Activated naive CD4-positive, alpha-beta T cell treated with anti-CD3 and anti-CD28 coated beads for 36 hours (primary cell): Measurements from ENCODE around the gene TRRAP. TPM values are rescaled to one million over a fixed set of nuclear protein-coding genes. Genes with fewer than 3 reads are reported as not detected.

Experiments used
- CTCF ChIA-PET: fragments of 350-600 bp; sonication (Branson Sonifier 250); formaldehyde crosslinking; loops from one replicate; lab custom pipeline; 2021; ENCODE audit warnings: antibody characterized with exemption; lab: Charles Lee
- DNase-seq: peaks from one replicate; pipeline ENCODE4 v3.0.0-alpha.2; 2020
- H3K27ac Mint-ChIP-seq: one replicate; pipeline ENCODE4 v1.8.0; 2021; ENCODE audit warnings: mild to moderate bottlenecking, mixed read lengths
- H3K27me3 Mint-ChIP-seq: one replicate; pipeline ENCODE4 v1.8.0; 2021; ENCODE audit warnings: low read depth, mixed read lengths
- H3K36me3 Mint-ChIP-seq: one replicate; pipeline ENCODE4 v1.8.0; 2021; ENCODE audit warnings: low read depth, mixed read lengths
- H3K4me1 Mint-ChIP-seq: one replicate; pipeline ENCODE4 v1.8.0; 2021; ENCODE audit warnings: low read depth, mixed read lengths
- H3K4me3 Mint-ChIP-seq: one replicate; pipeline ENCODE4 v1.8.0; 2021; ENCODE audit warnings: mild to moderate bottlenecking, moderate library complexity, mixed read lengths
- H3K9me3 Mint-ChIP-seq: one replicate; pipeline ENCODE4 v1.8.0; 2021; ENCODE audit warnings: mixed read lengths
- intact Hi-C: fragments of 100-400 bp; cut with micrococcal nuclease; formaldehyde crosslinking; loops from one replicate; pipeline ENCODE4 v1.15.1; 2023
- total RNA-seq, 2 experiments: library from RNA; stranded (reverse); gene quantifications; one replicate each; pipeline ENCODE4 v1.2.3, GENCODE V29; 2021

The TRRAP gene
- total RNA-seq, 2 experiments from 2014 or later = 33.5 to 37.4 TPM

- intact Hi-C loops = no loop called here
- Mint-ChIP-seq H3K27me3 (no peaks in the 10 kb centered on the region), H3K4me3 (no peak overlapping the region), H3K4me1 (no peaks in the 10 kb centered on the region), H3K27ac (no peak overlapping the region), H3K36me3 (peaks cover 40% of the 10 kb centered on the region), H3K9me3 (no peaks in the 10 kb centered on the region)
- CTCF ChIA-PET = interaction anchor here (0.6 to 1.6 kb wide), 2 partner anchors 35 to 164 kb away, joined by 3 to 5 read pairs; no protein-coding TSS in a partner anchor
- no peak for DNase-seq
Measured at GRCh38 chr7:99005776-99006175, 127.4 kb downstream of the TRRAP start.

- CTCF ChIA-PET = interaction anchor here (1.6 kb wide), 1 partner anchor 34 kb away, joined by 5 read pairs; no protein-coding TSS in a partner anchor
- DNase-seq = no peak
- no peaks in the 10 kb centered on the region for H3K9me3 Mint-ChIP-seq
- no peaks in the 10 kb centered on the region for H3K27me3 Mint-ChIP-seq
- peaks cover 43% of the 10 kb centered on the region for H3K36me3 Mint-ChIP-seq
- intact Hi-C loops = no loop called here
- no peaks in the 10 kb centered on the region for H3K4me1 Mint-ChIP-seq
- H3K4me3 Mint-ChIP-seq = no peak overlapping the region
- no peak overlapping the region for H3K27ac Mint-ChIP-seq
Measured at GRCh38 chr7:99006739-99007424, 128.6 kb downstream of the TRRAP start.

- CTCF ChIA-PET = no interaction called here
- no peak overlapping the region for H3K27ac Mint-ChIP-seq
- no peak overlapping the region for H3K4me3 Mint-ChIP-seq
- DNase-seq = no peak
- H3K4me1 Mint-ChIP-seq = no peaks in the 10 kb centered on the region
- H3K9me3 Mint-ChIP-seq = no peaks in the 10 kb centered on the region
- intact Hi-C loops = no loop called here
- H3K36me3 Mint-ChIP-seq = peaks cover 49% of the 10 kb centered on the region
- no peaks in the 10 kb centered on the region for H3K27me3 Mint-ChIP-seq
Measured at GRCh38 chr7:99008181-99008631, 129.9 kb downstream of the TRRAP start.

GRCh38 chr7:99008921-99009530 lies 130.7 kb downstream of the TRRAP start:
- Mint-ChIP-seq H3K4me3 (no peak overlapping the region), H3K9me3 (no peaks in the 10 kb centered on the region), H3K4me1 (no peaks in the 10 kb centered on the region), H3K36me3 (peaks cover 54% of the 10 kb centered on the region), H3K27me3 (no peaks in the 10 kb centered on the region), H3K27ac (no peak overlapping the region)
- DNase-seq = no peak
- intact Hi-C loops = no loop called here
- CTCF ChIA-PET = no interaction called here

GRCh38 chr7:99010281-99010680 lies 131.9 kb downstream of the TRRAP start:
- Mint-ChIP-seq H3K4me1 (no peaks in the 10 kb centered on the region), H3K9me3 (no peaks in the 10 kb centered on the region), H3K36me3 (peaks cover 59% of the 10 kb centered on the region), H3K4me3 (no peak overlapping the region), H3K27ac (no peak overlapping the region), H3K27me3 (no peaks in the 10 kb centered on the region)
- intact Hi-C loops = no loop called here
- CTCF ChIA-PET = no interaction called here
- DNase-seq = no peak

GRCh38 chr7:99011341-99011705 lies 133.0 kb downstream of the TRRAP start:
- intact Hi-C loops = no loop called here
- Mint-ChIP-seq H3K4me3 (no peak overlapping the region), H3K36me3 (peaks cover 61% of the 10 kb centered on the region), H3K27me3 (no peaks in the 10 kb centered on the region), H3K4me1 (peaks cover 1% of the 10 kb centered on the region), H3K9me3 (no peaks in the 10 kb centered on the region), H3K27ac (no peak overlapping the region)
- CTCF ChIA-PET = no interaction called here
- DNase-seq = no peak

- no peak overlapping the region for H3K4me3 Mint-ChIP-seq
- H3K27ac Mint-ChIP-seq = no peak overlapping the region
- no peaks in the 10 kb centered on the region for H3K9me3 Mint-ChIP-seq
- no peaks in the 10 kb centered on the region for H3K27me3 Mint-ChIP-seq
- no peak for DNase-seq
- CTCF ChIA-PET = no interaction called here
- intact Hi-C loops = no loop called here
- peaks cover 4% of the 10 kb centered on the region for H3K4me1 Mint-ChIP-seq
- peaks cover 62% of the 10 kb centered on the region for H3K36me3 Mint-ChIP-seq
Measured at GRCh38 chr7:99011706-99012404, 133.5 kb downstream of the TRRAP start.

- DNase-seq = no peak
- no peak overlapping the region for H3K4me3 Mint-ChIP-seq
- no peaks in the 10 kb centered on the region for H3K9me3 Mint-ChIP-seq
- intact Hi-C loops = no loop called here
- H3K4me1 Mint-ChIP-seq = peaks cover 5% of the 10 kb centered on the region
- no peaks in the 10 kb centered on the region for H3K27me3 Mint-ChIP-seq
- H3K27ac Mint-ChIP-seq = no peak overlapping the region
- CTCF ChIA-PET = interaction anchor here (0.5 kb wide), 1 partner anchor 9 kb away, joined by 3 read pairs; no protein-coding TSS in a partner anchor
- peaks cover 60% of the 10 kb centered on the region for H3K36me3 Mint-ChIP-seq
Measured at GRCh38 chr7:99012722-99013121, 134.4 kb downstream of the TRRAP start.

- H3K36me3 Mint-ChIP-seq = peaks cover 60% of the 10 kb centered on the region
- H3K27ac Mint-ChIP-seq = no peak overlapping the region
- H3K27me3 Mint-ChIP-seq = no peaks in the 10 kb centered on the region
Measured at GRCh38 chr7:99013266-99014112, 135.2 kb downstream of the TRRAP start.

GRCh38 chr7:99014113-99014985 lies 136.0 kb downstream of the TRRAP start:
- Mint-ChIP-seq H3K4me3 (no peak overlapping the region), H3K27me3 (no peaks in the 10 kb centered on the region), H3K9me3 (no peaks in the 10 kb centered on the region), H3K27ac (no peak overlapping the region), H3K36me3 (peaks cover 63% of the 10 kb centered on the region), H3K4me1 (peaks cover 7% of the 10 kb centered on the region)
- intact Hi-C loops = no loop called here
- no peak for DNase-seq
- CTCF ChIA-PET = no interaction called here

More at GRCh38 chr7:99013266-99014112, 135.2 kb downstream of the TRRAP start:
- Mint-ChIP-seq H3K4me3 (no peak overlapping the region), H3K4me1 (peaks cover 7% of the 10 kb centered on the region), H3K9me3 (no peaks in the 10 kb centered on the region)
- CTCF ChIA-PET = no interaction called here
- no peak for DNase-seq
- intact Hi-C loops = no loop called here

GRCh38 chr7:99016196-99016595 lies 137.9 kb downstream of the TRRAP start:
- H3K4me3 Mint-ChIP-seq = no peak overlapping the region
- no peak overlapping the region for H3K27ac Mint-ChIP-seq
- H3K9me3 Mint-ChIP-seq = no peaks in the 10 kb centered on the region
- DNase-seq = no peak
- no peaks in the 10 kb centered on the region for H3K27me3 Mint-ChIP-seq
- CTCF ChIA-PET = no interaction called here
- peaks cover 7% of the 10 kb centered on the region for H3K4me1 Mint-ChIP-seq
- peaks cover 64% of the 10 kb centered on the region for H3K36me3 Mint-ChIP-seq
- intact Hi-C loops = no loop called here
